Activated CD4-positive, alpha-beta T cell treated with anti-CD3 and anti-CD28 coated beads, Interleukin-2, amount 50 U/mL, for 16 hours (primary cell): ENCODE results near the gene THEMIS2.
"Not testable (repeated sequence)": the region's sequence is repeated elsewhere in the genome, so short reads cannot be mapped to it uniquely, and the experiment has no call there.

ENCODE experiments used
- DNase-seq: peaks from one replicate; pipeline ENCODE4 v3.0.0-alpha.2; 2020

The THEMIS2 gene

DNA sequence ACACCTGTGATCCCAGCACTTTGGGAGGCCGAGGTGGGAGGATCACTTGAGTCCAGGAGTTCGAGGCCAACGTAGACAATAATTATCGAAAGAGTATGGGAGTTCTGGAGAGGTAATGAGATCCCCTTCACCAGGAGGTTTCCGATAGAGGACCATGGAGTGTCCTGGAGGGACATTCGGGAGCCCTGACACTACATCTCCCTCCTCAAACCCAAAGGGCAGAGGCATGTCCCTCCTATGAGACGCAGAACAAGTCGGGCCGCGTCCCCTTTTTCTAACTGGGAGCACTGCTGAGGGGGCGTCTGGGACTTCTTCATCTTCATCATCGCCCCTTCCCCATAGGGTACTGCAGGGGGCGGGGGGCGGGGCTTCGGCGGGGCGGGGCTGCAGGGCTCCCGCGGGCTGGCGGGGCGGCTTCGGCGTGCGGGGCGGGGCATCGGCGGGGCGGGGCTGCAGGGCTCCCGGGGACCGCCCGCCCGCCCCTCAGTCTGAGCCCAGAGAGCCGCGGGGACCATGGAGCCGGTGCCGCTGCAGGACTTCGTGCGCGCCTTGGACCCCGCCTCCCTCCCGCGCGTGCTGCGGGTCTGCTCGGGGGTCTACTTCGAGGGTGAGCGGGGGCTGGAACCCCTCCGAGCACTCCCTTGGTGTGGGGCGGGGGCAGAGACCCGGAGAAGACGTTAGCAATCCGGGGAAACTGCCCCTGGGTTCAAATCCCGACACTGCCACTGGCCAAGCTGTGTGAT is at the start of gene THEMIS2:
THEMIS2 (plus strand) TSS at position 486 of the 743 bp plus-strand sequence; CDS start at position 514, 28 bp downstream.
- peak; percentile 77 for DNase-seq

DNA sequence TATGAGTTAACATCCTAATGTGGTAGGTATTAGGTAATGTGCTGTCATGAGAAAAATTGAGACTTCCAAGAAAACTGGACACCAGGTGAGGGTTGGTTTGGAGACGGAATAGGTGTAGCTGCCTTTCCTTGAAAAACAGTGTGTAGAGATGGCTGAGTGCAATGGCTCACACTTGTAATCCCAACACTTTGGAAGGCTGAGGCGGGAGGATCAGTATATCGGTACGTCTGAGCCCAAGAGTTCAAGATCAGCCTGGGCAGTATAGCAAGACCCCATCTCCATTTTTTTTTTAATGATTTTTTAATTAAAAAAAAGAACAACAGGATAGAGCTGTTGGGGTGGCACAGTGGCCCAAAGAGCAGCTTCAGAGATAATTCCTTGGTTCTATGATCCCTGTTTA is 48.6 kb upstream of the THEMIS2 start:
- no peak for DNase-seq

DNA sequence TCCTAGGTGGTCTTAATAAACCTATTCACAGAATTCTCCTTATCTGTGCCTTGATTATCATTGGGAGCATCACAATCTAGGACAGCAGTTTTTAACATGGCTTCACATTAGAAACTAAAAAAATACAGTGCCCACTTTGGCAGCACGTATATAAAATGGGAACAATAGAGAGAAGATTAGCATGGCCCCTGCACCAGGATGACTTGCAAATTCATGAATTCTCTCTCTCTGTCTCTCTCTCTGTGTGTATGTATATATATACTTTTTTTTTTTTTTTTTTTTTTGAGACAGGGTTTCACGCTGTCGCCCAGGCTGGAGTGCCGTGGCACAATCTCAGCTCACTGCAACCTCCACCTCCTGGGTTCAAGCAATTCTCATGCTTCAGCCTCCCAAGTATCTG is 47.9 kb upstream of the THEMIS2 start:
- DNase-seq: no peak

DNA sequence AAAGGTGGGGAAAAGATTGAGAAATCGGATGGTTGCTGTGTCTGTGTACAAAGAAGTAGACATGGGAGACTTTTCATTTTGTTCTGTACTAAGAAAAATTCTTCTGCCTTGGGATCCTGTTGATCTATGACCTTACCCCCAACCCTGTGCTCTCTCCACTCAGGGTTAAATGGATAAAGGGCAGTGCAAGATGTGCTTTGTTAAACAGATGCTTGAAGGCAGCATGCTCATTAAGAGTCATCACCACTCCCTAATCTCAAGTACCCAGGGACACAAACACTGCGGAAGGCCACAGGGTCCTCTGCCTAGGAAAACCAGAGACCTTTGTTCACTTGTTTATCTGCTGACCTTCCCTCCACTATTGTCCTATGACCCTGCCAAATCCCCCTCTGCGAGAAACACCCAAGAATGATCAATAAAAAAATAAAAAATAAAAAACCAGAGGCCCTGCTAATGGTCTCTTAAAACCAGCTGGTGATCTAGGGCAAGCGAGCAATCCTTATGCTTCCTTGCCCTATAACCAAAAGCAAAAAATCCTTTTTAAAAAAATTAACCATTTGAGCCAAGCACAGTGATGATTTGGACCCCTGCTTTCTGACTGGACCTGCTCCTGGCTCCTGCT is 42.9 kb upstream of the THEMIS2 start:
- DNase-seq: not testable (repeated sequence)

DNA sequence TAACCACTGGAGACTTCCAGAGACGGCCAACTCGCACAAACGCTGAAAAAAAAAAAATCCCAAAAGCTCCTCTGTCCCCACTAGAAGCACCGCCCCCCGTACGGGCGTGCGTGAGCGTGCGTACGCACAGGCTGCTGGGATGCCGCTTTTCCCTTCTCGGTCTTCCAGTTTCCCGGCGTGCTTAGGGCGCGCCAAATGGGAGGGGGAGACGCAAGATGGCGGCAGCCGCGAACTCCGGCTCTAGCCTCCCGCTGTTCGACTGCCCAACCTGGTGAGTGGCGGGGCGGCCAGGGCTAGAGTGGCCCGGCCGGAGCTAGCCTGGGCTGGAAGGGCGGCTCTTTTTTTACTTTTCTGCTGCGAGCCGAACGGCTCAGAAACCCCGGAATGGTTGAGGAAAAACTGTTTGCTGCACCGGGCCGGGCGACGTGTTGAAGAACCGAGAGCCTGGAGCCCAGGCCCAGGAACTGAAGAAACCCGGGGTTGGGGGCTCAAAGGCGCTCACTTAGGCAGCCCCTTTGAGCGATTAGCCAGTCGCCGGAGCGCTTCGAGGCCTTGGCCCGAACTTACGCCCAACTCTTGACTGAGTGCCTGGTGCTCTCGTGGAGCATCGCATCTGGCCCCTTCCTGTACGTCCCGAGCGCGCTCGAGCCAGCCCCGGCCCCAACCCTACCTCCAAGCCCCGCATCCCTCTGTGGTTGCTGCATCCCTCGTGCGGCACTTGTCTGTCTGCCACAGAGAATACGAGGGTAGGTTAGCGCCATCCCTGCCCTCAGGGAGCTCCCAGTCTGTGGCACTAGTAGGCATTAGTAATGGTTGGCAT is 41.5 kb upstream of the THEMIS2 start, which contains the start of gene PPP1R8:
PPP1R8 (plus strand) TSS at position 162 of the 820 bp plus-strand sequence; CDS start at position 216, 54 bp downstream.
- peak; percentile 96 for DNase-seq

DNA sequence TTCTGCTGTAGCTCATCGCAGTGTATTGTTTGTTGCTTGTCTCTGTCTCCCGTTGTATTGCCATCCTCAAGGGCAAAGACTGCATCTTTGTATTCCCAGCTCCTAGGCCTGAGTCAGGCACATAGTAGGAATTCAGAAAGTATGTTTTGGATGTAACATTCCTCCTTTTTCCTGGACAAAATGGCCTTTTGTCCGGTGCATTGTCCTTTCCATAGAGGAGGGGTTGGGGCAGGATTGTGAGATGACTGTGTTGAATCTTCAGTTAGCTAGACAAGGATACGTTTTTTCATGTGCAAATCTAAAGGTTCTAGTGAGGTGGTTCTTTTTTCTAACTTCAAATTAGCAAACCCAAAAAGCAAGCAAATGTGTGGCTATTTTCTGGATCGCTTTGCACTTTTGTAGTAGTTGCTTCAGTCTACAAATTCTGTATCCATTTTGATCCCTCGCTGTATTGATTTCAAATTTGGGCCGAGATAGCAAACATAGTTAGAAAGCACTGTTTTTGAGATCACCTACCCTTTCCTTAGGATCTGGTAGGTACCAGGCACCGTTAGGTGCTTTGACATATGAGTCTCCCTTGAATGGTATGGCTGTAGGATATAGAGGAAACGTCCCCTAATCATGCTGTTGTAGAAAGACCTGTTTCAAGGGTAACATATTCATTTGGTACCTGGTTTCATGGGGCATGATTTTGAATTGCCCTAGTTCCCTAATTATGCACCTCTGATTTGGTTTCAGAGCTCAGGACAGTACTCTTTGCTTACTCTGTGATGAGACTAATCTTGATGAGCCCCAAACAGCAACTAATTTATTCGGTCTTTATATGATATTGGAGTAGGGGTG is 40.6 kb upstream of the THEMIS2 start:
- DNase-seq: no peak

DNA sequence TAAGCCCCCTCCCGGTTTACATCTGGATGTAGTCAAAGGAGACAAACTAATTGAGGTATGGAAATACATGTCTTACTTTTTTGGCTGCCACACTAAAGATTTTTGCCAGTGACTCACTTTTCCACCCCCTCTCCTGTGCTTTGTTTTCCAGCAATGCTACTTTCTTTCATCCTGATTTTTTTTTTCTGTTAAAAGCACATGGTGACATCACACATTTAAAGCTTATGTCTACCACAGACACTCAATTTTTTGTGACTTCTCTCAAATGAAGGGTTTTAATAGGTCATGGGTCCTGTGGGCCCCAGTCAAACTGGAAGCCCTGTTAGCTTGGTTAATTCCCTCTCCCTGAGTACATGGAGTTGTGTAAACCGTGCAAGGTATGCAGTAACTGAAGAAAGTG is 39.6 kb upstream of the THEMIS2 start:
- DNase-seq: no peak

DNA sequence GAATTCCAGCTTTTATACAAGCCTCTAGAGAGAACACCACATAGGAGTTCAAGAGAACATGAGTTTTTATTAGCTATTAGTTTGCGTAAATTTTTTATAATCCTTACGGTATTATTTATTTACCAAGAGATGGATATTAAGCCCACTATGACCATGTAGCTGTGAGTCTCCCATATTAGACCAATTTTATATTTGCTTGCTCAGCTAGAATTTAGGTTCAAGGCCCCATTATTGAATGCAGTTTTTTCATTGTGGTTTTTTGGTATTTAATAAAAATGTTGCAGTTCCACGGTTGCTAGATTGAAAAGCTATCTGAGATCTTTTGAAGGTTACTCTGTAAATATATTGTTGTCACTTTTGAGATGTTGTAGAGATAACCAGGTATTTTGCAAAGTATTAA is 38.9 kb upstream of the THEMIS2 start:
- DNase-seq: no peak

DNA sequence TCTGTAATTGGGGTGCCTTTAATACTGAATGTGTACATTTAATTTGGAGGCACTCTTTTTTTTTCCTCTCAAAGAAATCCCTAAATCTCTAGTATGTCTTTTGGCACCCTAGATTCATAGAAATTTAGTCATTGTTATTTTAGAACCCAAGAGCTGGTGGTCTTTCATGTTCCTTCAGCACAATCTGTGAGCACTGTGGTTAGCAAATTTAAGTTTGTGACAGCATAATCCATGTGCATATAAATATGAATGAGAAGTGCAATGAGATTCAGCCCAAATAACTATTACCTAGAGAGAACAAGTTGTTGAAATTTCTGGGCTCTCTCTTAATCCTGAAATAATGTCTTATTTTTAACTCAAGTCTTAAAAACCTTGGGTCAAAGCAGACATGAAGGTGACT is 37.3 kb upstream of the THEMIS2 start:
- DNase-seq: no peak

DNA sequence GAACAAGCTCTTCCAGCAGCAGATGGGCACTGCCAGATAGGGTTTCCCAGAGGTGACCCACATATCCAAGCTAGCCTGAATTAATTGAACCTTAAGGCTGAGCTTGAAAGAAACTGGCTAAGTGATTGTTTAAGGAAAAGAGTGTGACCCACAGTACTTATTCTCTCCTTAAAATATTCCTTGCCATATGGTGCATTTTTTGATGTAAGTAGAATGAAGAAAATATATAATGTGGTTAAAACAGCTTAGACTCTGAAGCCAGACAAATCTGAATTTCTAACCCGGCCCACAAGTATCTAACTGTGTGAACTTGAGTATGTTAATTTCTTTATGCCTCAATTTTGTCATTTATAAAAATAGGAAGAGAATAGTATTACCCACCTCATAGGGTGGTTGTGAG is 36.8 kb upstream of the THEMIS2 start:
- no peak for DNase-seq

DNA sequence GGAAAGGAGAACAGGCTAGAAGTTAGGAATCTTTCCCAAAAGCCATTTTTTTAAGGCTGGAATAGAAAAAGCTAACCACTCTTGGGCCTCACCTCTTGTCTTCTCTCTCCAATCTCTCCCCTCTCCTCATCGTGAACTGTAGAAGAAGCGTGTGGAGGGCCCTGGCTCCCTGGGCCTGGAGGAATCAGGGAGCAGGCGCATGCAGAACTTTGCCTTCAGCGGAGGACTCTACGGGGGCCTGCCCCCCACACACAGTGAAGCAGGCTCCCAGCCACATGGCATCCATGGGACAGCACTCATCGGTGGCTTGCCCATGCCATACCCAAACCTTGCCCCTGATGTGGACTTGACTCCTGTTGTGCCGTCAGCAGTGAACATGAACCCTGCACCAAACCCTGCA is 22.4 kb upstream of the THEMIS2 start:
- no peak for DNase-seq

DNA sequence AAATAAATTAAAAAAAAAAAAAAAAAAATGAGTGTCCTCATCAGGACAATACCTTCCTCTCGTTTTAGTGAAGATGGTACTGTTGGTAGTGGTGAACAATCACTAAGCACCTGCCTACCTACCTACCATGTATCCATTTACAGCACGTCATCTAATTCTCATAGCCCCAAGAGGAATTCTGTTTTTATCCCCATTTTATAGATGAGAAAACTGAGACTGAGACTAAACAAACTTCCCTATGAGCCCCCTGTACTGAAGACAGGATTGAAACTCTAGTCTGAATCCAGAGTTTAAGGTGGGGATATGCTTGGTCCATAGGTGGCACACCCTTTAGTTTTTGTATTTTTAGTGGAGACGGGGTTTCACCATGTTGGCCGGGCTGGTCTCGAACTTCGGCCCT is 17.3 kb upstream of the THEMIS2 start:
- no peak for DNase-seq

DNA sequence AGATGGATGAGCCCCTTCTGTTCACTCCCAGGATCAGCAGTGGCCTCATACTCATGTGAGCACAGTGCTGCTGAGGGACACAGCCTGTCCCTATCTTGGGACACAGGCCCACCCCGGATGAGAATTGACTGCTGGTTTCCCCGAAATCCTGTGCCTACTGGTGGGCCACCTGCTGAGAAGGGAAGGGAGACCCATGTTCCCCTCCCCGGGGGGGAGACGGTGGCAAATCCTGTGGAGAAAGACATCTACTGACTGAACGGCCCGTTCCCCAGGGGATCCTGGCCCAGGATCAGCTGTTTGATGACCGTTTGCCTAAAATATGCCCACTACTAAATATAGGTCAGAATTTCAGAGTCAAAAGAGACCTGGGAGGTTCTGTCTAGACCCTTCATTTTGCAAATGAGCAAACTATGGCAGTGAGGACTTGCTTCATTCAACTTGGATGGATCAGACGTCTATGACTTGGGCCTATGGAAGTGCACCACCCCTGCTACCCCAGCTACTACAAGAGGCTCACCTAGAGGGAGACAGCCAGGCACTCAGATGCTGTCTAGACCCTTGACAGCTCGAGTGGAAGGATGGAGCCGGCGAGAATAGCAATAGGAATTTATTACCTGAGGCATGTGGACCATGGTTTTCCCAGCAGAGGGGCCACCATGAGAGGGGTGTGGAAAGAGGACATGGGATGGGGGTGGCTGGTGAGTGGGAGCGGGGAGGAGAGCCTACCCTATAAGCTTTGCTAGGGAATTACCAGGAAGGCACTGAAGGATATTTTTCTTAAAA is 15.6 kb upstream of the THEMIS2 start:
- no peak for DNase-seq

DNA sequence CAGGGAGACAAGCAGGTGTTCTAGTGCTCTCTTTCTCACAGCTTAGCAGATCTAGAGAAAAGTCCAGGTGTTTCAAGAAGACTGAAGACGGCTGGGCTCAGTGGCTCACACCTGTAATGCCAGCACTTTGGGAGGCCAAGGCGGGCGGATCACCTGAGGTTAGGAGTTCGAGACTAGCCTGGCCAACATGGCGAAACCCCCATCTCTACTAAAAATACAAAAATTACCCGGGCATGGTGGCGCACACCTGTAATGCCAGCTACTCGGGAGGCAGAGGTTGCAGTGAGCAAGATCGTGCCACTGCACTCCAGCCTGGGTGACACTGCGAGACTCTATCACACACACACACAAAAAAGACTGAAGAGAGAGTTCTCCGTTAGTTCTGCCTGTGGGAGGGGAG is 14.8 kb upstream of the THEMIS2 start:
- DNase-seq: not testable (repeated sequence)

DNA sequence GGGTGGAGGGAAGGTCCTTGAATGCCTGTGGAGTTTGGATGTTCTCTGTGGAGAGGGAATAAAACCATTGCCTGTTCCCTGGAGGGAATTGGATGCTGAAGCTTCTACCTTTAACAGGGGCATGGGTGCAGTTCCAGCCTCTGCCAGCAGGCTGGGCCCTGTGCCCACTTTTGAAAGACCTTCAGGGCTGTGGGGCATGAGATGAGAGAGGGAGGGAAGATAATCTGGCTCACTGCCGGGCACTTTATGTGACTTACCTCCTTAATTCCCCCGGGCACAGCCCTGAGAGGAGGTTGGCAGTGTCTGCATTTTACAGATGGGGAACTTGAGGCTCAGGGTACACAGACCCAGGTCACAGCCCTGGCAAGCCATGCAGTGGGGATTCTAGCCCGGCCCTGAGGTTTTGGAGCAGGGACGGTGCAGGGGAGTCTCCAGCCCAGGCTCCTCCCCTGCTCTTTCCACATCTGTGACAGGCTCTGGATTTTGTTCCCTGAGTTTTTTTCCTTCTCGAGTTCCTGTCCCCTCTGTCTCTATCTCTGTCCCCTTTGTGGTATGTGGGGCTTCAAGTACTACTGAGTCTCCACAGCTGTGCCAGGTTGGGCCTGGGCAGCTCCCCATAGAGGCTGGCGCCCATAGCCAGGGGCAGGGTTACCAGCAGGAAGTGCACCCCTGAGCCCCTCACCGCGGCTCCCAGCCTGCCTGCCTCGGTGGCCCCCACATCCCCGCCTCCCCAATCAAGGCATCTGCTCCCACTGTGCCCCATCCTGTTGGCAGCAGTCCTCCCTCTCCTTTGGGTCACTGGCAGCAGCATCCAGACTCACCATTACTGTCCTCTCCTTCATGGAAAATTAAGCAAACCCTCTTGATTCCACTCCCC is 14.0 kb upstream of the THEMIS2 start:
- peak; percentile 83 for DNase-seq

DNA sequence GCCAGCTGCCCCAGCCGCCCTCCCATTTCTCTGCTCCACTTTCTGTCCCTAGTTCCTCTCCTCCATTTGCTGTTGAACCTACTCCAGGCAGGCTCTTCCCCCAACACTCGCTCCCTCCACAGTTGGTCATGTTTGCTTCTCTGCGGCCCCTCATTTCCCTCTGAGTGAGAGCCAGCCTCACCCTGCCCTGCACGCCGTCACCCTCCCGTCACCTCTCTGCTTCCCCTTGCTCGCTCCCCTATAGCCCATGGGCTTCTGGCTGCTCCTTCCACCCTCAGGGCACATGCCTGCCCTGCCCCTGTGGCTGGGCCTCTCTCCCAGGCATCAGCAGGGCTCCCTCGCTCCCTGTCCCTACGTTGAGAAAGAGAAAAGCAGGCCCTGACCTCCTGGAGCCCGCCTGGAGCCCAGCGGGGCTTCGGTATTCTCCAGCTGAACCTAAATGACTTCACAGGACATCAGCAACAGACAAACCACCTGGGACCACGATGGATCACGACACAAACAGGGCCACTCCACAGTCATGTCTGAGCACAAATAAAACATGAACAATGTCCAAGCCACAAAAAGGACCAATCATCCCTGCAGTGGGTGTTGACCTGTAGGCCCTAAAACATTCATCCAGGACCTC is 13.3 kb upstream of the THEMIS2 start:
- DNase-seq: no peak

DNA sequence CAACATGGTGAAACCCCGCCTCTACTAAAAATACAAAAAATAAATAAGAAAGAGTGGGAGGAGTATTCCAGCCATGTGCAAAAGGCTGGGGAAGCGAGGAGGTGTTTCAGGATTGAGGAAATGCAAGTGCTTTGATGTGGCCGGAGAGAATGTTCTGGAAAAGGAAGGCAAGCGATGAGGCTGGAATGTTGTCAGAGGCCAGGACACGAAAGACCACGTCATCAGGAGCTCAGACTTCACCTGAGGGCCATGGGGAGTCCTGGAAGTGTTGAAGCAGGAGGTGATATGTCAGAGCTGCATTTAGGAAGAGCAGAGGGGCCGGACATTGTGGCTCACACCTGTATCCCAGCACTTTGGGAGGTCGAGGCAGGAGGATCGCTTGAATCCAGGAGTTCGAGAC is 10.9 kb upstream of the THEMIS2 start:
- DNase-seq: no peak

DNA sequence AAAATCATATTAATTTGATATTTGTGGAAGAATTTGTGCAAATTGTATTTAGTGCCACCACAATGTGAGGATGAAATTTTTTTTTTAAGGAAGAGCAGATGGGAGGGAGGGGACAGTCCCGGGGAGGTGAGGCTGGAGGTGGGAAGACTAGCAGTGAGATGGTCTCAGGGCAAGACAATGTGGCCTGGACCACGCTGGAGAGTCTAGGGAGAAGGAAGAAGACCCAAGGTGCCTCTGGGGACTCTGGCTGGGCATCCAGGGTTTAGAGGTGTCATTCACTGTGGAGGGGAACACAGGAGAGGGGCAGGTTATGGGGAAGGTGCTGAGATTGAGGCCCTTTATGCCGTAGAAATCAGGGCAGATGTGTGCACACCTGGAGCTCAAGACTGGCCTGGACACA is 10.3 kb upstream of the THEMIS2 start:
- DNase-seq: no peak

DNA sequence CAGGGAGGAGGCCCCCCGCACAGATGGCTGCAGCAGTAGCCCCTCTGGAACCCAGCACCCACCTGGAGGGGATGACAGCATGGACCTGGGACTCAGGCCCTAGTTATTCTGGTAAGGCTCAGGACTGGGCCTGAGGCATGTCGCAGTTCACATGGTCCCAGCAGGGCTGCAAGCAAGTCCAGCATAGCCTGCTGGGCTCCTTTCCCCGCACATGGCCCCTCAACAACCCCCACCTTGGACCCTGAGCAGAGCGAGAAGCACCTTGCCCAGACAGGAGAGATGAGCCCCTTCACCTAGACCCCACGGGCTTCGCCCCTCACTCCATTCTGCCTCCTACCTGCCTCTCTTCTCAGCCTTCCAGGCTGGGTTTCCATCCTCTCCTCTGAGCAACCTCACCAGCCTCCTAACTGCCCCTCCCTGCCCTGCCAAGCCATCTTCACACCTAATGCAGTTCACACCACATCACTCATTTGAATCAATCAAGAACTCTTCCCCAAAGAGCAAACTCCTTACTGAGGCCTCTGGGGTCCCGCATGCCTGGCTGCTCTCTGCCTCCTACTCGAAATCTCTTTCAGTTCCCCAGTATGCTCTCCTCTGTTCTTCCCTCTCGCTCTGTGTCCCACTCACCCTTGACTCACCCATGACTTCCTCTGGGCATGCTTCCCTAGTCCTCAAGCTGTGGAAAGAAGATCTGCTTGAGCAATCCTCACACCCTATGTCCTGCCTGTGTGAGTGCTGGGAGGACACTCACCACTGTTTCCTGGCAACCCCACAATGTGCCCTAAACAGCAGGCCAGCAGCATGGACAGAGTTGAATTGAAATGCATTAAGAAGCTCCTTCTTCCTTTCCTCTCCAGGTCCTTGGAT is 9.4 kb upstream of the THEMIS2 start:
- DNase-seq: no peak
